ENCODE data around the gene GORASP2. TPM values are rescaled to one million over a fixed set of nuclear protein-coding genes. Genes with fewer than 3 reads are reported as not detected.

GORASP2 gene
- total RNA-seq, 1 experiment from 2014 or later: 97.7 TPM

DNA sequence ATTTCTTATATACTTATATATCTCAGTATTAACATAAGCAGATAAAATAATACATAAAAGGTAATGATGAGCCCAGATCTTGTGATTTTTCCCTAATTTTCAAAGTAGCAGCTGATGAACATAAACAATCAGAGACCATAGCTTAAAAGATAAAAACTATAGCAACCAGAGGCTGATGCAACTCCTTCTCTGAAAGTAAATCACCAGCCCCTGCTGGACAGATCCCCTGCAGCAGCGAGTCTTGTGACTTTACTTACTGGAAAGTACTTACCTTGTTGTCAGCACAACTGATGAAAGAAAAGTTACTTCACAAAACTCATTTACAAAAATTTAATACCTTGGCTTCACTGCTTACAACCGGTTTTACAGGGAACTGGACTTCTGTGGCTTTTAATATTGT, 67.3 kb downstream of the GORASP2 start:
- no peak overlapping the region for H2BK12ac ChIP-seq (ENCODE audit: insufficient read length, low read depth, low read length)
- H2BK15ac ChIP-seq (ENCODE audit: low read depth, low read length): no peak overlapping the region
- no peak overlapping the region for H3K27ac ChIP-seq (ENCODE audit: insufficient read length, low read depth, low read length)
- no peak overlapping the region for H3K4me2 ChIP-seq (ENCODE audit: insufficient read depth, insufficient read length, low read length)
- peak; percentile 29; the same call in 2 of the 3 replicates for TF ChIP-seq CTCF (conservative IDR thresholded peaks at IDR 0.05)
- no peaks in the 10 kb centered on the region for H3K79me2 ChIP-seq (ENCODE audit: insufficient read depth, low read length)
- Mint-ChIP-seq H3K27me3 (ENCODE audit: low read depth) (no peaks in the 10 kb centered on the region), H3K27ac (no peak overlapping the region), H3K4me1 (peaks cover 3 to 8% of the 10 kb centered on the region in 2 experiments; a peak in 3 of 4 replicates), H3K36me3 (ENCODE audit: insufficient read depth in 1 of 3, low read depth in 3 of 3) (peaks cover 11 to 66% (median 44%) of the 10 kb centered on the region in 3 experiments; a peak in 6 of 7 replicates), H3K4me3 (no peak overlapping the region), H3K9me3 (no peaks in the 10 kb centered on the region)
- H2BK20ac ChIP-seq (ENCODE audit: low read depth, low read length, poor library complexity, severe bottlenecking): no peak overlapping the region
- no peak overlapping the region for H3K56ac ChIP-seq (ENCODE audit: insufficient read length, low read depth, low read length)
- no peak overlapping the region for H4K8ac ChIP-seq (replicated peaks; ENCODE audit: insufficient read length, low read depth, low read length)
- no peak overlapping the region for H4K5ac ChIP-seq (ENCODE audit: insufficient read length, low read depth, low read length)
- DNase-seq: no peak
- H4K91ac ChIP-seq (ENCODE audit: insufficient read length, low read depth, low read length): no peak overlapping the region
- no peak overlapping the region for H3K4ac ChIP-seq (ENCODE audit: low read depth, low read length)
- no peaks in the 10 kb centered on the region for H4K20me1 ChIP-seq (ENCODE audit: control insufficient read depth, insufficient read depth, insufficient read length)
- H3K79me1 ChIP-seq (ENCODE audit: insufficient read depth, low read depth, low read length, poor library complexity, severe bottlenecking): peaks cover 1% of the 10 kb centered on the region
- WGBS (ENCODE audit: extremely low coverage, insufficient read length, low lambda C conversion rate): no CpG with 5 or more reads among the region's 2 CpGs
- H3K23me2 ChIP-seq (ENCODE audit: insufficient read length, low read depth, low read length, poor library complexity, severe bottlenecking): no peaks in the 10 kb centered on the region
- H3T11ph ChIP-seq (ENCODE audit: low read length): no peak overlapping the region
- H3K9me3 ChIP-seq (ENCODE audit: control insufficient read depth, low read depth, low read length): no peaks in the 10 kb centered on the region
- no peak overlapping the region for H2AFZ ChIP-seq (ENCODE audit: low read length)
- H2AK5ac ChIP-seq (ENCODE audit: insufficient read length, low read length): no peak overlapping the region
- H2BK5ac ChIP-seq (ENCODE audit: insufficient read length, low read length): no peak overlapping the region
- no peaks in the 10 kb centered on the region for H3K4me1 ChIP-seq (ENCODE audit: insufficient read depth, low read length)
- no peak overlapping the region for H3K9ac ChIP-seq (ENCODE audit: extremely low read depth, insufficient read length, low read length)
- no peak overlapping the region for H3K14ac ChIP-seq (ENCODE audit: insufficient read depth, low read length)
- H2BK120ac ChIP-seq (ENCODE audit: low read depth, low read length, poor library complexity, severe bottlenecking): no peak overlapping the region
- no peaks in the 10 kb centered on the region for H3K27me3 ChIP-seq (ENCODE audit: insufficient read depth, low read length)
- H3K18ac ChIP-seq (ENCODE audit: insufficient read length, low read depth, low read length): no peak overlapping the region
- no peak overlapping the region for H3K23ac ChIP-seq (ENCODE audit: insufficient read length, low read depth, low read length)

Measured in H9 (cell line).